Epithelial cell of proximal tubule (primary cell): Measurements from ENCODE around the gene MFF. TPM values are rescaled to one million over a fixed set of nuclear protein-coding genes. Genes with fewer than 3 reads are reported as not detected.
A peak's percentile ranks its signal among the peaks of the same experiment; 100 is the strongest.

ENCODE experiments used
- DNase-seq: peaks from one replicate; pipeline ENCODE4 v3.0.0-alpha.2; 2011; ENCODE audit warnings: low read depth
- H3K4me3 ChIP-seq: 2 replicates; pipeline ENCODE4 v1.5.1; 2011; ENCODE audit warnings: low read depth, mild to moderate bottlenecking, low read length
- total RNA-seq: library from RNA; depleted of rRNA; stranded (reverse); fragments of >200 nt; gene quantifications from 2 replicates; pipeline ENCODE4 v1.2.3, GENCODE V29; 2015
- TF ChIP-seq, protein P1 (sequence below): conservative IDR thresholded peaks from 2 replicates; pipeline ENCODE4 v1.5.1; 2012; ENCODE audit warnings: low read depth, mild to moderate bottlenecking, low read length

Gene MFF
- total RNA-seq, 1 donor from 2014 or later = 99.4 TPM

DNA sequence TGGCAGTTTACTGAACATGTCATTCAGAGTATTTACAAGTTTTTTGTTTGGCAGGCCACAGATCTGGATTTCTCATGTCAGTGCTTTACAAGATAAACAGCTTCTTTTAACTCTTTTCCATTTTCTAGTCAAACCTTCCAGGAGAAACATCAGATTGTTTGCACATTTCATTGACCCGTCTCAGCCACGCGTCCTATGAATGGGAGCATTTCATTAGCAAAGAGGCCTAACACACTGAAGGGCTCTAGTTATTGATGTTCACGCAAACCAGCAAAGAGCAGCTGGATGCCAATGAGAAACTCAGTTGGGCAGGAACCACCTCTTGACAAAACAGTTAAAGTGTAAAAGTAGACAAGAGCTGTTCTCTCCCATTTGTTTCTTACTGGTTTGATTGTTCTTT lies 29.2 kb upstream of the MFF start:
- TF ChIP-seq, protein P1, sequence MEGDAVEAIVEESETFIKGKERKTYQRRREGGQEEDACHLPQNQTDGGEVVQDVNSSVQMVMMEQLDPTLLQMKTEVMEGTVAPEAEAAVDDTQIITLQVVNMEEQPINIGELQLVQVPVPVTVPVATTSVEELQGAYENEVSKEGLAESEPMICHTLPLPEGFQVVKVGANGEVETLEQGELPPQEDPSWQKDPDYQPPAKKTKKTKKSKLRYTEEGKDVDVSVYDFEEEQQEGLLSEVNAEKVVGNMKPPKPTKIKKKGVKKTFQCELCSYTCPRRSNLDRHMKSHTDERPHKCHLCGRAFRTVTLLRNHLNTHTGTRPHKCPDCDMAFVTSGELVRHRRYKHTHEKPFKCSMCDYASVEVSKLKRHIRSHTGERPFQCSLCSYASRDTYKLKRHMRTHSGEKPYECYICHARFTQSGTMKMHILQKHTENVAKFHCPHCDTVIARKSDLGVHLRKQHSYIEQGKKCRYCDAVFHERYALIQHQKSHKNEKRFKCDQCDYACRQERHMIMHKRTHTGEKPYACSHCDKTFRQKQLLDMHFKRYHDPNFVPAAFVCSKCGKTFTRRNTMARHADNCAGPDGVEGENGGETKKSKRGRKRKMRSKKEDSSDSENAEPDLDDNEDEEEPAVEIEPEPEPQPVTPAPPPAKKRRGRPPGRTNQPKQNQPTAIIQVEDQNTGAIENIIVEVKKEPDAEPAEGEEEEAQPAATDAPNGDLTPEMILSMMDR = no peak
- H3K4me3 ChIP-seq = no peak overlapping the region
- no peak for DNase-seq

DNA sequence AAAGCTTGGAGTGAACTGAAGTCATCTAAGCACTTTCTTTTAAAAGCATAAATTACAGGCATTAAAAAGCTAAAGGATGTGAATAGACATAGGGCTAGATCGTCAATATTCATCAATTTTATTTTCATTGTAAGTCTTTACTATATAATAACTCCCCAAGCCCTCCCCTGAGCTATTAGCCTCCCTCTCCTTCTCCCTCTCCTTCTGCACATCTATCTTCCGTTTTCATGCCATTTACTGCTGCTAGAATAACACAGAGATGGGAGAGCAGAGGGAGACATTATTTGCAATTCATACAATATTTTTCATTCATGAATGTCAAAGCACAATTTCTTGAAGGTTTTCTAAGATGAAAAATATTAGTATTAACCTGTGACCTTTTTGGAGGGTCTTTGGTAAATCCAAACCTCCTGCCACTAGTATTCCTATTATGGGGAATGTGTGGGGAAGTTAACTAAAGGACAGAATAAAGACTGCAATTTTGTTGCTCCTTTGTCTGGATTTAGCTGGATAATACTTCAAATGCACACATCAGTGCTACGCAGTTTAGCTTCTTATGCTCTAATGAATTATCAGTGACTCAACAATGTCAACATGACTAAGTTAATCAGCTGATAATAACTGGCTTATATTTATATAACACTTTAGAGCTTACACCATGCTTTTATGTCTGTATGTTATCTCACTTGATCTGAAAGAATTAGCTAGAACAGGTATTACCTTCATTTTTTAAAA lies 28.2 kb upstream of the MFF start:
- TF ChIP-seq, protein P1 = no peak
- DNase-seq = no peak
- no peak overlapping the region for H3K4me3 ChIP-seq

DNA sequence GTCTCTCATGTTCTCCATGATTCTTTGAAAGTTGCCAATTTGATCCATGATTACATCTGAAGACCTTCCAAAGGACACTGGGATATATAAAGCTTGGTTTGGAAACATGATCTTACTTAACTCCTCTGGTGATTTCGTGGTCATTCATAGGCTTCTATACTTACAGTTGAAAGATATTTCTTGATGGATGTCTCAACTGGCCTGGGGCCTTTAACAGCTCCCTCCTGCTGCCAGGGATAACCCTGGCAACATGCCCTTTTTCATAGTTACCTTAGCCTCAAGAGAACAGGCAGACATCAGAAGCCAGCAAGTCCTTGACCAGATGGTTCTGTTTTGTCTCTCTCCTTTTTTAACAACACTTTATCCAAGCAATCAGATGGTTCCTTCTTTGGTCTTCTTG lies 23.5 kb upstream of the MFF start:
- no peak overlapping the region for H3K4me3 ChIP-seq
- no peak for DNase-seq
- TF ChIP-seq, protein P1 = no peak

DNA sequence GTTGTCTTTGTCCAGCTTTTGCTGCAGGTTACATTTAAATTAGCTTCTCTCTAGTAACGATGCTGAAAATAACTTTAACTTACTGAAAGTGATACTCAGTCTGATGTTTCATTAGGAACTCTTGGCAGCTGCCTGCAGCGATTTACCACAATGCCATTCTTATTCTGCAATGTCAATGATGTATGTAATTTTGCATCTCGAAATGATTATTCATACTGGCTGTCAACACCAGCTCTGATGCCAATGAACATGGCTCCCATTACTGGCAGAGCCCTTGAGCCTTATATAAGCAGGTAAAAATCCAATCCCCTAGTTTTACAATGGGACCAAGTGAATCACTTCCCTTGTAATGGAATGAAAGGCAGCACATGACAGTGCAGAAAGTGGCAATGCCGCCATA lies 16.3 kb upstream of the MFF start:
- DNase-seq = no peak
- TF ChIP-seq, protein P1 = no peak

DNA sequence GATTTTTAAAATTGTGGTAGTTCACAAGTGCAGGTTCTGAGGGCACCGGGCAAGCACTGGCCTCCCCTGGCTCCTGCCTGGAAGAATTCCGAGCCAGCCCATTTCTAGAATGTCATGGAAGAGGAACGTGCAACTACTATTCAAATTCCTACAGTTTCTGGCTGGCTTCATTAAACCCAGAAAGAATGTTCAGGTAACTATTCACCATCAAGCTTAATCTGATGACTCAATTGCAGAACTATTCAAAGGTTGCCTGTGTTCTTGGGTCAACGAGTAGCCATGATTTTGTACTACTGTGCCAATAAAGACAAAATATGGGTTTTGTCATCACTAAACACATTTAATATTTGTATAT lies 14.3 kb upstream of the MFF start:
- TF ChIP-seq, protein P1 = no peak
- peak; percentile 61 for DNase-seq
- H3K4me3 ChIP-seq = no peak overlapping the region

More for the DNA sequence above, 16.3 kb upstream of the MFF start:
- no peak overlapping the region for H3K4me3 ChIP-seq

DNA sequence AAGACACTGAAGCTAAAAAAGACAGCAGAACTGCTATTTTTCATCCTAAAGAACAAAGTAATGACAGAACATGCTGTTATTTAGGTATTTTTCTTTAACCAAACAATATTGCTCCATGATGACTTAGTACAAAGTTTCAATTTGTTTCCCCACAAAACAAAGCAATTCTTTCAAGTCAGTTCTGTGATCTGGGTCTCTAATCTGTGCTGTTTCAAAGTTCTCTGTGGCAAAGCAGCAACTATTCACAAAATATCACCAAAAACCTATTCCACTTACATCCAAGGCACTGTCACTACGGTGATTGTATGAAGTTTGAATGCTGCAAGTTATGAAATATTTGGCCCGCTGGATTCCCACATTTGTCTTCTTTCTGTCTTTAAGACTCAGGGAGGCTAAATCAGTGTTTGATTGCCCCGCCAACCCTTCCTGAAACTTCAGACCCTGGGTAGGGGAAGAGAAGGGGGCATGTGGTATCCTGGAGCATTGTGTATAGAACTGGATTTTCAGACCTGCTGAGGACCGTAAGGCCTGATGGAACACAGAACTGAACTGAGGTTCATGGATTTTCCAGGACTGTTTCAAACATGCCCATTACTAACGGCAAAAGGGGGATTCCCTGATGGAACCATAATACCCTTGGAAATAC lies 13.1 kb upstream of the MFF start:
- no peak overlapping the region for H3K4me3 ChIP-seq
- TF ChIP-seq, protein P1 = no peak
- DNase-seq = no peak

DNA sequence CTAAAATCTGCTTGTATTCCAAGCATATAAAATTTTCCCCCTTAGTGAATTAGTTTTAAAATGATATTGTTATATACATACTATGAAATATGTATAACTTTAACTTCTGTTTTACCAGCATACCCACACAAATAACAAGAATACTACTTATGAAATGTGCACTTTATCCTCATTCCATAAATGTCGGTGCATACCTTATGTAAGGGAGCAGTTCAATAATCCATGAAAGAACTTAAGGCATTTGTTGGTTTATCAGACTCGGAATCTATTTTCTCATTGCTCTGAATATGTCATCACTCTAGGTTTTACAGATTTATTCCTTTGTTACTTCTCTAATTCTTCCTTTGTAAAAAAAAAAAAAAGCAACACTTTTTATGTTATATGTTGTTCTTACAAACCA lies 12.5 kb upstream of the MFF start:
- TF ChIP-seq, protein P1 = no peak
- H3K4me3 ChIP-seq = no peak overlapping the region
- no peak for DNase-seq
